Measurements from ENCODE around the gene ERAS.
"Not testable (repeated sequence)": the region's sequence is repeated elsewhere in the genome, so short reads cannot be mapped to it uniquely, and the experiment has no call there.

Gene ERAS

GRCh38 chrX:48800574-48801279 lies 25.6 kb upstream of the ERAS start:
- DNase-seq: peak; percentile 95

GRCh38 chrX:48801280-48802088 lies 24.8 kb upstream of the ERAS start, which contains the start of gene HDAC6:
TSS of gene HDAC6 (plus strand) at chrX:48802067. CDS start at chrX:48802693, 626 bp downstream.
- peak; percentile 99 for DNase-seq

DNA sequence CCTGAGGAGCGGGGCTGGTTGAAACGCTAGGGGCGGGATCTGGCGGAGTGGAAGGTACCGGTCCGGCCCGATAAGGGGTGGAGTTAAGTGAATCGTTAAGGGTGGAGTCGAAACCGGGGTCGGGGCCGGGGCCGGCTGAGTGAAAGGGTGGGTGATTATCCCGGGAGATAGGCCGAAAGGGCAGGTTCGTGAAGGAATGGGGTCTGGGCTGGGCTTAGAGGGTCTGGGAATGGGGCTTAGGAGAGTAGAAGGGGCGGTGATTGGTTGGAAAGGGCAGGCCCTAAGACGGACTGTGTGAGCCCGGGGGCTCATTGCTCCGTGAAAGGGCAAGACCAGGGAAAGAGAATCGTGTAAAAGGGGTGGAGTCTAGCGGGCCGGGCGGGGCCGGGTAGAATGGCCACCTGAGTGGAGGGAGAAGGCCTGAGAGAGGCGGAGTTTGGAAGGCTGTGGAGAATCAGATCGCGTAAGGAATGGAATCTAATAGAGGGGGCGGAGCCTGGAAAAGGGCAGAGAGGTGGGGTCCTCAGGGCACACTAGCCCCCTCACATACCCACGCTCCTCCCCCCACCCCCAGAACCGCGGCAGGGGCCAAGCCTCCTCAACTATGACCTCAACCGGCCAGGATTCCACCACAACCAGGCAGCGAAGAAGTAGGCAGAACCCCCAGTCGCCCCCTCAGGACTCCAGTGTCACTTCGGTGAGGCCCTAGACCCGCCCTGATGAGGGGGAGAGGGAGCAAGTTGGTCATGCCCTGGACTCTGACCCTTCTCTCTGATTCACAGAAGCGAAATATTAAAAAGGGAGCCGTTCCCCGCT lies 24.0 kb upstream of the ERAS start:
- peak; percentile 95 for DNase-seq

DNA sequence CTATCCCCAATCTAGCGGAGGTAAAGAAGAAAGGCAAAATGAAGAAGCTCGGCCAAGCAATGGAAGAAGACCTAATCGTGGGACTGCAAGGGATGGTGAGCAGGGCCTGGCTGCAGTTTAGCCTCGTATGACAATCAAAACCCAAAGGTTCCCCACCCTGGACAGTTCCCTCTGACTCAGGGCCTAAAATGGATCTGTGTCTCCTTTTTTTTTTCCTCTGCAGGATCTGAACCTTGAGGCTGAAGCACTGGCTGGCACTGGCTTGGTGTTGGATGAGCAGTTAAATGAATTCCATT lies 23.5 kb upstream of the ERAS start:
- DNase-seq: peak; percentile 27

- DNase-seq: peak; percentile 6
Observed at GRCh38 chrX:48806081-48806480, 20.2 kb upstream of the ERAS start.

DNA sequence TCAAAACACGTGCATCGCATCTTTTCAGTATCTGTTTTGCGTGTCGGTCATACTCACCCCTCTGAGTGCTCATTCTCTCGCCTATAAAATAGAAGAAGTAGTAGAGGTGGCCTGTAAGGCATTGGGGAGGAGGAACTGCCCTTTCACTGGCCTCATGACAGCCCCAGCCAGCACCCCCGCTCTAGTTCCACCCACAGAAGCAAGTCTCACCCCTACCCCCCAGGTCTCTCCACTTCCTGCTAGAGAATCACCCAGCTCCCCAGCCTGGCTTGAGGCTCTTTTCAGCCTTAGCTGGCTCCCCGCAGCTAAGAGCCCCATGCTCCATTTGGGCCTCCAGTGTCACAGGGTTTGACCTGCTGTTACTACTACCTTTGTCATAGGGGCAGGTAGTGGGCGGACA lies 12.7 kb upstream of the ERAS start:
- no peak for DNase-seq

GRCh38 chrX:48814722-48815121 lies 11.6 kb upstream of the ERAS start:
- DNase-seq: no peak

DNA sequence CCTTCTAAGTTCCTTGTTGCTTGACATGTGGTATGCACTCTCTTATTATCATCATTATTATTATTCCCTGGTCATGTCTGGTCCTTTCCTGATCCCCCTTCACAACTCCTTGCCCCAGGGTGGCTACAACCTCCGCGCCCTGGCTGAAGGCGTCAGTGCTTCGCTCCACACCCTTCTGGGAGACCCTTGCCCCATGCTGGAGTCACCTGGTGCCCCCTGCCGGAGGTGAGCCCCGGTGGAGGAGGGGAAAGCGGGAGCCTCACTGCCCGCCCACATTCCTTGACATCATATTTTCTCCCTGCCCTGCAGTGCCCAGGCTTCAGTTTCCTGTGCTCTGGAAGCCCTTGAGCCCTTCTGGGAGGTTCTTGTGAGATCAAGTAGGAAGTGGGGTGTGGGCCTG lies 11.0 kb upstream of the ERAS start:
- no peak for DNase-seq

DNA sequence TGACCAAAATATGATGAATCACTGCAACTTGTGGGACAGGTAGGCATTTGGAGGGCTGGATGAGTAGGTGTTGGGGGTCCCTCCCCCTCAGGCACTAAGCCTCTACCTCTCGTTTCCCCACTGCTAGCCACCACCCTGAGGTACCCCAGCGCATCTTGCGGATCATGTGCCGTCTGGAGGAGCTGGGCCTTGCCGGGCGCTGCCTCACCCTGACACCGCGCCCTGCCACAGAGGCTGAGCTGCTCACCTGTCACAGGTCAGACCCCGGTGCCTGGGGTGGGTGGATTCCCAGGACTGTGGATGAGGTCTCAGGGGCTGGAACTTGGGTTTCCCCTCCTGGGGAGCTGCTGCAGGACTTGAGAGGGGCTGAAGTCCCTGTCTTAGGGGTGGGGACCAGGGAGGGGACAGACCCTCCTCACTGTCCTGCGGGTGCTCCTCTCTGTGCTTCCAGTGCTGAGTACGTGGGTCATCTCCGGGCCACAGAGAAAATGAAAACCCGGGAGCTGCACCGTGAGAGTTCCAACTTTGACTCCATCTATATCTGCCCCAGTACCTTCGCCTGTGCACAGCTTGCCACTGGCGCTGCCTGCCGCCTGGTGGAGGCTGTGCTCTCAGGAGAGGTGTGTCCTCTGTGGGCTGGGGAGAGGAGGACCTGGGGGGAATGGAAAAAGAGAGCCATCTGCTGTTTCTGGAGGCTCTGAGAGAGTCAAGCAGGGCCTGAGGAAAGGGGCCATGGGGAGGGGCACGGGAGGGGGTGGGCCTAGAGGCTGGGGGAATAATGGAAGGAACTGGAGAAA lies 10.1 kb upstream of the ERAS start:
- no peak for DNase-seq

- no peak for DNase-seq
Observed at GRCh38 chrX:48818098-48818497, 8.2 kb upstream of the ERAS start.

- no peak for DNase-seq
Observed at GRCh38 chrX:48818866-48819265, 7.4 kb upstream of the ERAS start.

GRCh38 chrX:48819394-48819793 lies 6.9 kb upstream of the ERAS start:
- not testable (repeated sequence) for DNase-seq

DNA sequence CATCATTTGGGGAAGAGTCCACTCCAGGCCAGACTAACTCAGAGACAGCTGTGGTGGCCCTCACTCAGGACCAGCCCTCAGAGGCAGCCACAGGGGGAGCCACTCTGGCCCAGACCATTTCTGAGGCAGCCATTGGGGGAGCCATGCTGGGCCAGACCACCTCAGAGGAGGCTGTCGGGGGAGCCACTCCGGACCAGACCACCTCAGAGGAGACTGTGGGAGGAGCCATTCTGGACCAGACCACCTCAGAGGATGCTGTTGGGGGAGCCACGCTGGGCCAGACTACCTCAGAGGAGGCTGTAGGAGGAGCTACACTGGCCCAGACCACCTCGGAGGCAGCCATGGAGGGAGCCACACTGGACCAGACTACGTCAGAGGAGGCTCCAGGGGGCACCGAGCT lies 3.3 kb upstream of the ERAS start:
- DNase-seq: no peak

GRCh38 chrX:48824066-48824465 lies 2.2 kb upstream of the ERAS start:
- DNase-seq: no peak

DNA sequence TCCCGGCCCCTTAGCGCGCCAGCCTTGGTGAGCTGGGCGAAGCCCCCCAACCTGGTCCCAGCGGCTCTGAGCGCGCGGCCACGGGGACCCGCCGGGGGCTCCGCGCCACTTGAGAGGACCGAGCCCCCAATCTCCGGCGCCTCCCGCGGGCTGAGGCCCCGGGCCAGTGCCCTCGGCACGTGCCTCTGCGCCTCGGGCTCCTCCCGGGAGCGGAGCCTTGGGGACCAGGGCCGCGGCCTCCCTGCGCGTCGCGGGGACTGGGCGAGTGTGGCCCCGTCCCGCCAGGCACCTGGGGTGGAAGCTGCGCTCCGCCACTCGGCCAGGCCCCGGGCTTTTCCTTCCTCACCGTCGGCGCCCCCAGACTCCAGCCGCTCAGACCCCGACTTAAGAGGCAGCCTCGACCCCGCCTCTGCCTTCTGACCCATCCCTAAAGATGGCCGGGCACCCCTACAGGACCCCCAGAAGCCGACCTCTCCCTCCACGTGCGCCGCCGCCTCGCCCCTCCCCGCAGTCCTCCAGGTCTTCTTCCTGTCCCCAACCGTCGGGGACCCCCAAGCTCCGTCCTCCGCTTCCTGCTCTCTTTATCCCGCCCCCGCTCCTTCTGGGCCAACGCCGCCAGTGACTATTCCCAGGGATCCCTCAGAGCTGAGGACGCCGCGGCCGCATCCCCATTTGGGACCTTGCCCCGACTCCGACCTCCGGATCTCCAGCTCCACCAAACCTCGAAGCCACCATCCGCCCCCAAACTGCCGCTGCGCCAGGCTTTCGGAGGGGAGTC lies 752 bp downstream of the ERAS start:
- no peak for DNase-seq

DNA sequence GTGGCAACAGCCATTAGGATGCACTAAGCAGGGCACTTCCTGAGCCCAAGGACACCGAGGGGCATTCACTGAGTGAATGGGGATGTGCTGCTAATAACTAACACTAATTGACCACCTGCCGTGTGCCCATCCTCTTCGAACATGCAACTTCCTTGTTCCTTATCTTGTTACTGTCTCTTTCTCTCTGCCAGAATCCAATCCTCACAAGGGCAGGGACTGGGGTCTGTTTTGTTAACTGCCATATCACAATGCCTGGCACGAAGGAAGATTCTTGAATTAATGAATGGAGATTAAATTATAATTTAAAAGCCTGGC lies 1.3 kb downstream of the ERAS start:
- no peak for DNase-seq

- DNase-seq: no peak
Observed at GRCh38 chrX:48829016-48829735, 2.9 kb downstream of the ERAS start.

- no peak for DNase-seq
Observed at GRCh38 chrX:48831136-48831908, 5.0 kb downstream of the ERAS start.

GRCh38 chrX:48831909-48832291 lies 5.6 kb downstream of the ERAS start:
- DNase-seq: no peak

DNA sequence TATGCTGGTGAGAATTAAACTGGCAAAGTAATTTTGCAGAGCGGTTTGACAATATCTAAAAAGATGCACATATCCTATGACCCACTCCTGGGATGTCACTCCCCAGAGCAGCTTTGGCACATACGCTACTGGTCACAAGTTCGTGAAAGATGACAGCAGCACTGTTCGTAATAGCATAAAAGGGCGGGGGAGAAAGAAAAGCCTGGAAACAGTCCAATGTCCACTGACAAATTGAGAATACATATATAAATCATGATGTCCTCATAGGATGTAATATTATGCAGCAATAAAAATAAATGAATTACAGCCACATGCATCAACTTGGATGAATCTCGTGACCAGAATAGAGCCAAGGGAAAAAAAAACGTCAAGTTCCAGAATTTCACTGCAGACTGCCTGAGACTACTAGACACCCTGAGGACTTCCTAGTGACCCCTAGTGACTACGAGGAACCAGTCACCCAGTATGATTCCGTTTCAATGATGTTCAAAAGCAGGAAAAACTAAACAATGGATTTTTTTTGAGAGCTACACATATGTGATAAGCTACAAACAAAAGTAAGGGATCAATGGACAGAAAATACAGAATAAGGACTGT lies 7.3 kb downstream of the ERAS start:
- peak; percentile 43 for DNase-seq

DNA sequence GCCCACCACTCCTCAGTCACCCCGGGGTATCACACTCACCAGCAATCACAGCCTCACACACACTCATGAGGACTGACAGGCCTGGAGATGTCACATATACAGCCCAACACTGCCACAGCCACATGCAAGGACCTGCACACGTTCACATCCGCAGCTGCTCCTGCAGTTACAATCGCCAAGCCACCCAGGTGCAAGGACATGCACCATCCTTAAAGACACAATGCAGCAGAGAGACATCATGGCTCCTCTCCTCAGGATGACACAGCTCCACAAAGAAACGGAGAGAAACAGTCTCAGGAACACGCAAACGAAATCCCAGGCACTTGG lies 8.0 kb downstream of the ERAS start:
- no peak for DNase-seq

Measured in OCI-M1 (cell line).